GM18951 (cell line): ENCODE results near the gene OR2J3.
"Not testable (repeated sequence)": the region's sequence is repeated elsewhere in the genome, so short reads cannot be mapped to it uniquely, and the experiment has no call there.

ENCODE experiments used
- POLR2A ChIP-seq: IDR thresholded peaks from 4 replicates; pipeline ENCODE4 v1.6.1; 2011; ENCODE audit warnings: mild to moderate bottlenecking; ENCODE audit not compliant: insufficient read length, insufficient read depth; ENCODE audit errors: extremely low read depth
- in situ Hi-C: fragments of 300-500 bp; cut with MboI; formaldehyde crosslinking; loops from one replicate; pipeline ENCODE4 v1.12.0; 2022; ENCODE audit warnings: low sequenced_read_pairs, mixed read lengths, inconsistent platforms; ENCODE audit not compliant: unreplicated experiment

OR2J3 gene

DNA sequence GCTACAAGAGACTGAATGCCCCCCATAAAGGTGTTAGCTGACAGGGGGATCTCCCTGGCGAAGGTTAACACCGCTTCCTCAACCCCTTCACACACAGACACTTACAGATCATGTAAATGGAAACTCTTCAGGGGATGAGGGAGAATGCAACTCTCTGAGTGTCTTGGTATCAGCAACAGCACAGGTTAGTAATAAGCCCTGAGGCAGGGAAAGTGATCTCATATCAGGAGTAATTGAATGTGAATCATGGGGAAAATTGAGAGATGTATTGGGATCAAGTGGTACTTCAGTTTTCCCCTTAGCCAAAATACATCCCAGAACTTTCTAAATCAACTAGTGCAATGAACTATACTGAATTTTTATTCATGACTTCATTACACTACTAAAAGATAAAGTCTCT, 23.8 kb downstream of the OR2J3 start:
- in situ Hi-C loops: no loop called here
- TF ChIP-seq POLR2A: no peak

DNA sequence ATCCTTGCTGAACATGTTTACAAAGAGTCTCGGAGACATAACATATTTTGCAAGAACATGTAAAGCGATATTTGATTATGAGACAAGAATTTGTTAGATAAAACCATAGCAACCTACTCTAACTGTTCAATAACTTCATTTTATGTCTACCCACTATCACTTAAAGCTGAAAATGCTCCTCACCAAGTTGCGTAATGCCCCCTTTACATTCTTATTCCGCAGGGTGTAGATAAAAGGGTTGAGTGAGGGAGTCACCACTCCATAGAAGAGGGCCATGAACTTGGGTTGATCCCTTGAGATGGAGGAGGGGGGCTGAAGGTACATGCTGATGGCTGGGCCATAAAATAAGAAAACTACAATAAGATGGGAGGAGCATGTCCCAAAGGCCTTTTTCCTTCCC, 29.9 kb downstream of the OR2J3 start:
- no peak for TF ChIP-seq POLR2A

DNA sequence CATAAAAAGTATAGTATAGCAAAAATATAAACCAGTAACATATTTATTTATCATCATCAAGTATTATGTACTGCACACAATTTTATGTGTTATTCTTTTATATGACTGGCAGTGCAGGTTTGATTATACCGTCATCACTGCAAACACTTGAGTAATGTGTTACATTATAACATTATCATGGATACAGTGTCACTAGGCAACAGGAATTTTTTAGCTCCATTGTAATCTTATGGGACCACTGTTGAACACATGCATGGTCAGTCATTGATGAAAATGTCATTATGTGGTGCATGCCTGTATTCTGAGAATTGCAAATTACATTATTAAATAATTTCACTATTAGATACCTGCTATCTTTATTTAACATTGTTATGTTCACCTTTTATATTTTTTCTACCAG, 33.7 kb downstream of the OR2J3 start:
- in situ Hi-C loops: no loop called here
- no peak for TF ChIP-seq POLR2A

More for the DNA sequence above, 29.9 kb downstream of the OR2J3 start:
- in situ Hi-C loops: no loop called here

DNA sequence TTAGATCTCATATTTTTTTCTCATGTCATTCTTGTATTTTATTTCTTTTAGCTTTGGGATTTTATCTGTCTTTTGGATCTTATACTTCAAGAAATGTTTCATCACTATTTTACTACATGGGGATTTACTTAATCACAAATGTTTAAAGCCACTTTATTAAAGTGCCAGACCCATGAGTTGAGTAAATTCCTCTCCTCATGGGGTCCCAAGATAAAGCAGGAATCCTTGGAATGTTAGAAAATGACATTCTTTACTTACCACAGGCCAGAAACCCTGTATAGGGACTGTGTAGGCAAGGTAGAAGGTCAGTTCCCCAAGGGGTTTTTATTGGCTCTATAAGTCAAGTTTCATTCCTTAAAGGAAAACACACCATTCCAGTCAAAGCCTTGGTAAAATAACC, 34.5 kb downstream of the OR2J3 start:
- TF ChIP-seq POLR2A: no peak
- in situ Hi-C loops: no loop called here

DNA sequence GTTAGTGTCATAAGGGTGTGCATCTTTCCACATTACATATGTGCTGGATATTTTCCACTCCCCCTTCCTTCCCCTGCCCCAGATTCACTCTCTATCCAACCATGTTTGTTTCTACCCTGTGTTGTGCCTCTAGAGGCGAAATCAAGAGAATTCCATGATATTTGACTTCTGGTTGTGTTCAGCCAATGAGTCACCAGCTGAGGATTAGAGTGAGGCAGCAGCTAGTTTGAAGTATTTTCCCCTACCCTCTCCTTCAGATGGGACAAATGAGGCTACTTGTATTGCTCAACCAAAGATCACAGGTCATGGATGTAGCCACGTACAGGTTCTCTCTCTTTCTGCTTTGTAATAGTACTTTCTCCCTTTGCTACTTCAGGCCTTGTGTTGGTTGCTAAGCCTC, 38.3 kb downstream of the OR2J3 start:
- no peak for TF ChIP-seq POLR2A
- in situ Hi-C loops: no loop called here

DNA sequence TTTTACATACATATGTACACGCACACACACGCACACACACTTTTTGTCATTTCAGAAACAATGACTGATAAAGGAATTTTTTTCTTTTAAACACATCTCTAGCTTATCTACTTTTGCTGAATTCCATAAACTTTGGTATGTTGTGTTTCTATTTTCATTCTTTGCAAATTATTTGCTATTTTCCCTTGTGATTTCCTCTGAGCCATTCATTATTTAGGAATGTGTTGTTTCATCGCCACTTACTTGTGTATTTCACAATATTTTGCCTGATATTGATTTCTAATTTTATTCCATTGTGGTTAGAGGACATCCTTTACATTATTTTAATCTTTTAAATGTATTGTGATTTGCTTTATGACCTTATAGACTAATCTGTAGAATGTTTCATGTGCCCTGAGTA, 39.2 kb downstream of the OR2J3 start:
- in situ Hi-C loops: no loop called here
- TF ChIP-seq POLR2A: no peak

DNA sequence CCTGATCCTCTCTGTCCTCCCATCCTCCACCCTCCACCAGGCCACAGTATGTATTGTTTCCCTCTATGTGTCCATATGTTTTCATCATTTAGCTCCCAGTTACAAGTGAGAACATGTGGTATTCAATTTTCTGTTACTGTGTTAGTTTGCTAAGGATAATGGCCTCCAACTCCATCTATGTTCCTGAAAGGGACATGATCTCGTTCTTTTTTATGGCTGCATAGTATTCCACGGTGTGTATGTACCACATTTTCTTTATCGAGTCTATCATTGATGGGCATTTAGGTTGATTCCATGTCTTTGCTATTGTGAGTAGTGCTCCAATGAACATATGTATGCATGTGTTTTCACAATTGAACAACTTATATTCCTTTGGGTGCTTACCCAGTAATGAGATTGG, 41.6 kb downstream of the OR2J3 start:
- in situ Hi-C loops: not testable (repeated sequence)

DNA sequence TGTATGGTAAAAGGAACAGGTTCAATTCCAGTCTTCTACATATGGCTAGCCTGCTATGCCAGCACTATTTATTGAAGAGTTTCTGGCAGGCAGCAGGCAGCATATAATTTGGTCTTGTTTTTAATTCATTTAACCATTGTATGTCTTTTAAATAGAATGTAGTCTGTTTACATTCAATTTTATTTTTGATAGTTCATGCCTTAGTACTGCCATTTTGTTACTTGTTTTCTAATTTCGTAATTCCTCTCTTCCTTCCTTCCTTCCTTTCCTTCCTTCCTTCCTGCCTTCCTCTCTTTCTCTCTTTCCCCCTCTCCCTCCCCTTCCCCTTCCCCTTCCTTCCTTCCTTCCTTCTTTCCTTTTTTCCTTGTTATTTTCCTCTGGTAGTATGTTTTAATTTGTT, 45.2 kb downstream of the OR2J3 start:
- in situ Hi-C loops: no loop called here
- no peak for TF ChIP-seq POLR2A

DNA sequence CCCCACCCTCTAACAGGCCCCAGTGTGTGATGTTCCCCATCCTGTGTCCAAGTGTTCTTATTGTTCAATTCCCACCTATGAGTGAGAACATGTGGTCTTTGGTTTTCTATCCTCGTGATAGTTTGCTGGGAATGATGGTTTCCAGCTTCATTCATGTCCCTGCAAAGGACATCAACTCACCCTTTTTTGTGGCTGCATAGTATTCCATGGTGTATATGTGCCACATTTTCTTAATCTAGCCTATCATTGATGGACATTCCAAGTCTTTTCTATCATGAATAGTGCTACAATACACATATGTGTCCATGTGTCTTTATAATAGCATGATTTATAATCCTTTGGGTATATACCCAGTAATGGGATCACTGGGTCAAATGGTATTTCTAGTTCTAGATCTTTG, 47.3 kb downstream of the OR2J3 start:
- in situ Hi-C loops: not testable (repeated sequence)

DNA sequence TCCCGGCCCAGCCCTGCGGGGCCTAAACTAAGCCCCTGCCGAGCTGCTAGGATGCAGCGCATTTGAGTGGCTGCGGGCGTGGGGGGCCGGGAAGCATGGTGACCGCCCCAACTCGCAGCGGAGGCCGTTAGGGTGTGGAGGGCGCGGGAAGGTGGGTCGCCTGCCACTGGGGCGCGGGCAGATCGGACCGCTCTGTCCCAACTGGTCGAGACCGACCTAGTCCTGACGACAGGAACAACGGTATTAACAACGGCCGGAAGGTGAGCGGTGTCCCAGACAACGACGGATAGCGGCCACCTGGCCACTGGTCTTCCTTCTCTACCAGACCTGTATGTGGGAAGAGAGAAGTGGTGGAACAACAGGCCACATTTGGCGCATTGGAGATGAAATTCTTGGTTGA, 52.1 kb downstream of the OR2J3 start:
- in situ Hi-C loops: not testable (repeated sequence)
